GM21576 (cell line): ENCODE measurements around the gene MYCBPAP.

Experiments
- ATAC-seq: cut with Tn5 transposase; IDR thresholded peaks from one replicate; pipeline ENCODE4 v1.9.1; 2021; ENCODE audit warnings: mild to moderate bottlenecking, moderate library complexity; ENCODE audit not compliant: unreplicated experiment

MYCBPAP gene

DNA sequence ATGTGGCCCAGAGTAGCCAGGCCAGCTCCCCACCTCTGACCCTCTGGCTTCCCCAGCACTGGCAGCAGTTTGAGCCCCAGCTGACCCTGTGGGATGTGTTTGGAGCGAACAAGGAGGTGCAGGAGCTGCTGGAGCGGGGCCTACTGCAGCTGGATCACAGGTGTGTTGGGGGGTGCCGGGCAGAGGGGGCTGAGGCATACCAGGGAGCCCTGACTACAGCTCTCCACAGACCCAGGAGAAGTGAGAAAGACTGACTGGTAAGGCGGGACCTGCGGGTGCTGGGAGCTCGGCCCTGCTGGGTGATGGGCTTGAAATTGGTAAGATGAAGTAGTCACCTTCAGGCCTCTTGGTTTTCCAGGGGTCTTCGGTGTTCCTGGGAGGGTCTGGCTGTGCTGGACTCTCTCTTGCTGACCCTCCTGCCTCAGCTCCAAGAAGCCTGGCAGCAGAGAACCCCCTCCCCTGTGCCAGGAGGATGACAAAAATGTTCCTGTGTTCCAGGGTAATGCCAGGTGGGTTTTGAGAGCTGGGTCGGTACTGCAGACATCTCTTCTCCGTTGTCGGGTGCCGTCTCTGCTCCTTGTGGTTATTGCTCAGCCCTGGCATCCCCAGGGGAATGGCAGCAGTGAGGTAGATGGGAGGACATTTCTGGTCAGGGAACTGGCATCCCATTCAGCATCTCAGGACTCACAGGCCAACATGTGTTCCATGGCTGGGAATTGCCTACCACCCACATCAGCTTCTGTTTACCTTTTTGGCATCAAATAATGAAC is 23.7 kb upstream of the MYCBPAP start:
- no peak for ATAC-seq

DNA sequence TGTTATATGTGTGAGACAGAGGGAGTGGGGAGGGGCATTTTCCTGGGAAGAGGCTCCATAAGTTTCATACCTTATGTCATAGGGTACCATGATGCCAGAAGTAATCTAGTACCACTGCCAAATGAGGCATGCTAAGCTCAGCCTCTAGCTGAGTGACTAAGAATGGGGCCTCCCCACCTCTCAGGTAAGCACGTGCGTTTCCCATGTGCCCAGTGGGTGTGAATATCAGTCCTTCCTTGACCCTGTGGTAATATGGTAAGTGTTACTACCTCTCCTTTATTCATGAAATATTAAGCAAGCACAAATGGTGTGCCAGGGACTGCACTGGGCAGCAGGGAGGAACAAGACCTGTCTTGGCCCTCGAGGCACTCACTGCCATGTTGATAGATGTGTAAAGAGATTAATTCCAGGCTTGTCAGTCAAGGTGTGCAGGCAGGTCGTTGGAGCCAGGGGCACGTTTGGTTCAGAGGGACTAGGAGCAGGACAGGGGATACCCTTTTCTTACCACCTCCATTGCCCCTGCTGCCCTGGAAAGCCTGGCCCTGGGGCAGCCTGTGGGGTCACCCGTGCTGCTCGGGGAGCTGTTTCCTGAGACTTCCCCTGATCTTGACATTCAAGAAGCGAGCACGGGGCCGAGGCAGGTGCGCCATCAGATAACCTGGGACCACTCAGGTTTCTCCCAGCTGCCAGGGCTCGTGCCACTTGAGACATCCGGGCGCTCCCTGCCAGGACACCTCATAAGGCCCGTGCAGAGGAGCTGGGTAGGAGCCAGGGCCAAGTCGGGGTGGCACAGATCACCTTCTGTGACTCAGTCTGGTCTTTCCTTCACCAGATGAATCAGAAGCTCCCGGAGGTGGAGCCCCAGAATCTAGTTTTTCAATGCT is 20.8 kb upstream of the MYCBPAP start:
- ATAC-seq, result no peak

GRCh38 chr17:50488880-50489279 is 19.4 kb upstream of the MYCBPAP start:
- no peak for ATAC-seq

DNA sequence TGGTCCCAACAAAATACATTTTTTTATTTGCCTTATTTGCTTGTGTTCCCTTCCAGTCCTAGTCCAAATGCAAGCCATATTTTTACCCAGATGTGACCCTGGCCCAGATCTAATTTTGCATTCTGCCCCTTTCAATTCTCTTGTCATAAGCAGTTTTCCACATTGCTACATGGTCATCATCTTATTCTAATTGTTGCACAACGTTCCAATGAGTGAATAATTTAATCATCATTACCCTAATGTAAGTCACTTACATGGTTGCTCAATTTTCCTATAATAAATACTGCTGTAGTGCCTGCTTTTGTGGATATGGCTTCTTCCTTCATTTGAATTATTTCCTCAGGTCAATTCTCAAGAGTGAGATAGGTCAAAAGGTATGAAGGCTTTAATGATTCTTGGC is 16.7 kb upstream of the MYCBPAP start:
- no peak for ATAC-seq

DNA sequence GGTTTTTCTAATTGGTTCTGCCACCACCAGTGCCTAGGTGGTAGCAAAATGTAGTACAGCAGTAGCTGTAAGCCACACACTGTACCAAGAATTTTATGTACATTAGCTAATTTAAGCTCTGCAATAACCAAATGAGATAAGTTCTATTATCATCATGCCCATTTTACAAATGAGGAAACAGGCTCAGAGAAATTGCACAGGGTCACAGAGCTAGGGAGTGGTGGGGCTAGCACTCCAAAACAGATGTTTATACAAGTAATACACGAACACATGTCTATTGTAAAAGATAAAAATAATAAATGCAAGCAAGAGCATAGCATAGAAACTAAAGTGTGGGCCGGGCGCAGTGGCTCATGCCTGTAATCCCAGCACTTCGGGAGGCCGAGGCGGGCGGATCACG is 16.0 kb upstream of the MYCBPAP start:
- no peak for ATAC-seq

DNA sequence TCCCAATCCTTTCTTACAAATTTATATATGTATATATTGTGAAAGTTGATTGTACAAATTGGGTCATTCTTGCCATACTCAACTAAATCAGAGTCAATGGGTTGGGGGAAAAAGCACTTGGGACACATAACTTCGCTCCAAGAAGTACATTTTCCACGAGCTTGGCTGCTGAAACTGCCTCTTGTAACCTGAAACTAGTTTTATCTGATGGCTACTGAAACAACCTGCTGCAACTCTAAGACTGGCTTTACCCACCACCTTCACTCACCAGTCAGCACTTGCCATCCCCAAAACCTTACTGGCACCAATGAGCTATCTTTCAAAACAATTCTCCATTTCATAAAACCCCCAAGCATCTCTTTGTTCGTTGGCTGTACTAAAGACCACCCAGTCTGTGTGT is 14.5 kb upstream of the MYCBPAP start:
- ATAC-seq, result no peak

- no peak for ATAC-seq
Observed at GRCh38 chr17:50495217-50495823, 12.9 kb upstream of the MYCBPAP start.

- no peak for ATAC-seq
Observed at GRCh38 chr17:50495918-50496317, 12.3 kb upstream of the MYCBPAP start.

DNA sequence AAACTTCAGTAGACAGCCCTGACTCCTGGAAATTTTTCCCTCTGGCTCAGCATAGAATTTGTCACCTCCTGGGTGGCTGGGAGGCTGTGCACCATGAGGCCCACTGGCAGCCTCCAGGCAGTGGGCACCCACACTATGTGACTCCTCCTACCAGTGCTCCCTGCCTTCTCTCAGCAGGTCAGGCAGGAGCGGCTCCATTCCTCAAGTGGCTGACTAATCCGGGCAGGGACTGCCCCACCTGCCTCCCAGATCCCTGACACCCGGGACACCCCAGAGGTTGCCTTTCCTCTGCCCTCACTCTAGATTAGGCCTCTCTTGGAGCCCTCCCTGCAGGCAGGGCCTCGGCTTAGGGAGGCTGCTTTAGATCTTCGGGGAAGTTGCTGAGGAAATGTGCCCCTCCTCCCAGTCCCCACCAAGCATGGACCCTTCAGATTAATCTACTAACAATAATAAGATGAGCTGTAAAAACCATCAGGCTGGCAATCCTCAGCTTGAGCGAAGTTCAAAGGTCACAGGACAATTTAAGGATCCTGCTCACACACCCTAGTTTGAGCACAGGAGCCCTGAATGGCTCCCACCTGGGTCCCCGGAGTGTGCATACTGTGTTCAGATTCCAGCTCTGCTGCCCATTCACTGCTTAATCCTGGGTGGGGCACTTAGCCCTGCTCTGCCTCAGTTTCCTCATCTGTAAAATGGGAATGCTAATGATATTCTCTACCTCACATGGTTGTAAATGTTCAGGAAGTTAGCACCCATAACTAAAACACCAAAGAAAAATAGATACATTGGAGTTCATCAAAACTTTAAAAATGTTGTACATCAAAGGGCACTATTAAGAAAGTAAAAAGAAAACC is 10.0 kb upstream of the MYCBPAP start:
- no peak for ATAC-seq

GRCh38 chr17:50499270-50499669 is 9.0 kb upstream of the MYCBPAP start:
- ATAC-seq, result no peak

GRCh38 chr17:50499721-50500120 is 8.5 kb upstream of the MYCBPAP start:
- ATAC-seq, result no peak

DNA sequence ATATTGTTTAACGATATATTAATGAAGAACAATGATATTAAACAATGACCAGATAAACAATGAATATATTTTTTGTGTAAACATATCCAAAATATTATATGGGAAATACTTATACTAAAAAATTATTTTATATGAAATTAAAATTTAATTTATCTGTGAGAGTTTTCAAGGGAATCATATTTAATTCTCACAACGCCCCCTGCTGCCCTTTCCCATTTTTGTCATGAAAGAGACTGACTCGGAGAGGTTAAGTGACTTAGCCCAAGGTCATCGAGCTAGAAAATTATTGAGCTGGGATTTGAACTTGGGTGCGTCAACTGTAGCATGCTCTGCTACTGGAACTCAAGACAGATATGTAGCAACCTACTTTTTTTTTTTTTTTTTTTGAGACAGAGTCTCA is 7.2 kb upstream of the MYCBPAP start:
- no peak for ATAC-seq

DNA sequence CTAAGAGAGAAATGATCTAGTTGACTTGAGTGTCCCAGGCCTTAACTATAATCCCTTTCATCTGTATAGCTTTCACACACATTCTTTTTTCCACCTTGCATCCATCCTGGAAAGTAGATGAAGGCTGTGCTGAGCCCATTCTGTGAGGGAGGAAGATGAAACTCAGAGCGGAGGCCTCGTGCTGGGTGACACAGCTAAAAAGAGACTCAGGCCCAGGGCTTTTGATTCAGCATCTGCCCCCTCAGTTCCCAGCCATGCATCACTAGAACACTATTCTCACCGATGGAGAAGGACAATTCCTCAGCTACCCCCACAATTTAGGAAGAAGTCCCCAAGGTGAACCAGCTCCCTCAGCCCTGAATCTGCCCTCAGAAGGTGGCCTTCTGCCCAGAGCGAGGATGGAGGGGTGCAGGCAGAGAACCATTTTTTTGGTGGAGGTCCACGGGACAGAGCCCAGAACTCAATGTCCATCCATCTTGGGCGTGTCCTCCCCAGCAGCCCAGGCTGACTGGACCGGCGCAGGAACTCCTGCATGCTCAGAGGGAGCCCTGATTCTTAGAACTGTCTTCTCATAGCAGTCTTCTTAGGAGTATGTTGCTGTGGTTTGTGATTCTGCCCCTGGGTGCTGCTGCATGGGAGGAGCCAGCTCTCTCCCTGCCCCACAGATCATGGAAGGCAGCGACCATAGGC is 5.8 kb upstream of the MYCBPAP start:
- ATAC-seq, result no peak

GRCh38 chr17:50505591-50506130 is 2.6 kb upstream of the MYCBPAP start:
- no peak for ATAC-seq

- ATAC-seq, result no peak
Observed at GRCh38 chr17:50506298-50506697, 1.9 kb upstream of the MYCBPAP start.

DNA sequence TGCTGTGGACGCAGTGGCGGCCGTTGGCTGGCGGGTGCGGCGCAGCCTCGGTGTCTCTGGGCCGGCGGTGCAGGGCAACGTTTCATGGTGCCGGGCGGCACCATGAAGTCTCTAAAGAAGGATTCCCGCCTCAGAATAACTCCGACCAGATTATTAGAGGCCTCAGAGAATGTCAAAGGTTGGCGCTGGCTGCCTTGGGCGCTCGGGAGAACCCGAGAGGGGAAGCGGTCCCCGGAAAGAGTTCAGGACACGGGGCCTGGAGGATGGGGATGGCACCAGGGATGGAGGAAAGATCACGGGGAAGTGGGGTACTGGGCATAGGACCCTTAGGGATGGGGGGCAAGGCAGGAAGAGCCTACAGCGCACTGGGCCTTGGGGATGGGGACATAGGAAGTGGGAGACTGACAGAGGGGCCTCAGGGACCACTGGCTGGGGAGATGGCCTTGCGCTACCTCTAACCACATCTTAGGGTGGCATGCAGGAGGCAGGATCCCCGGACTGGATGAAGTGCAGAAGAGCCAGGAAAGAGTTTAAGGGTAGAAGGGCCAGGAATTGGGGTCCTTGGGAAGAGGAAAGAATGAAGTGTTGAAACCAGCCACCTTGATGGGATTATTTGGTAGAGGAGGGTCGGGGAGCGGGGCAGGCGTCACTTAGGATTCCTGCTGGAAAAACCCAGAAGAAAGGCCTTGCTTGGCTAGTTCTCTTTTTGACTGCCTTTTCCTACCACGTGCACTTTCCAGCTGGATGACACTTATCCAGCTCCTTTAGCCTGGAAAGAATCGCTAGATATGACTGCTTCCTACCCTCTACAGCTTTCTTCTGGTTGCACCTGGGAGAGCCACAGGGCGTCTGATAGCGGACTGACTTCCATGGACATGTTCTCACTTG is 578 bp downstream of the MYCBPAP start:
- ATAC-seq, result no peak

DNA sequence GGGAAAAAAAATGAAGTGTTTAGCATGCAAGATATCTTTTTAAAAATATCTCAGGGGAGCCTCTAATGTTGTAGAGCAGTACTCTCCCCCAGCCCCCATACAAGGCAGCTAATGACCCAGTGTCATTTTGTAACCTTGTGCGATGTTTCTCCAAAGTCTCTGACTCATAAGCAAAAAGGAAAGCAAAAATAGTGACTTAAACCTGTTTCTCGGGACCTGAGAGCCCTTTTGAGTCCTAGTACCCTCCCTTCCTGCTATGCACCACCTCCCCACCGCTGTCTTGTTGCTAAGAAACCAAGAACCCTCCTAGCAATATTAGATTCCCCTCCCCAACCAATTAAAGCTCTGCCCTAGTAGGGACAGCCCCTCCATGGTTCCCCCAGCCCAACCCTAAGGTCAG is 2.8 kb downstream of the MYCBPAP start:
- peak; percentile 78 for ATAC-seq

GRCh38 chr17:50513495-50513894 is 5.3 kb downstream of the MYCBPAP start:
- ATAC-seq, result no peak

GRCh38 chr17:50514388-50514787 is 6.1 kb downstream of the MYCBPAP start:
- no peak for ATAC-seq
